NCI-H146 (cell line): ENCODE data around the gene TRPV6.

Source experiments
- DNase-seq: peaks from one replicate; lab custom pipeline; 2025; lab: John Stamatoyannopoulos, UW

The TRPV6 gene

DNA sequence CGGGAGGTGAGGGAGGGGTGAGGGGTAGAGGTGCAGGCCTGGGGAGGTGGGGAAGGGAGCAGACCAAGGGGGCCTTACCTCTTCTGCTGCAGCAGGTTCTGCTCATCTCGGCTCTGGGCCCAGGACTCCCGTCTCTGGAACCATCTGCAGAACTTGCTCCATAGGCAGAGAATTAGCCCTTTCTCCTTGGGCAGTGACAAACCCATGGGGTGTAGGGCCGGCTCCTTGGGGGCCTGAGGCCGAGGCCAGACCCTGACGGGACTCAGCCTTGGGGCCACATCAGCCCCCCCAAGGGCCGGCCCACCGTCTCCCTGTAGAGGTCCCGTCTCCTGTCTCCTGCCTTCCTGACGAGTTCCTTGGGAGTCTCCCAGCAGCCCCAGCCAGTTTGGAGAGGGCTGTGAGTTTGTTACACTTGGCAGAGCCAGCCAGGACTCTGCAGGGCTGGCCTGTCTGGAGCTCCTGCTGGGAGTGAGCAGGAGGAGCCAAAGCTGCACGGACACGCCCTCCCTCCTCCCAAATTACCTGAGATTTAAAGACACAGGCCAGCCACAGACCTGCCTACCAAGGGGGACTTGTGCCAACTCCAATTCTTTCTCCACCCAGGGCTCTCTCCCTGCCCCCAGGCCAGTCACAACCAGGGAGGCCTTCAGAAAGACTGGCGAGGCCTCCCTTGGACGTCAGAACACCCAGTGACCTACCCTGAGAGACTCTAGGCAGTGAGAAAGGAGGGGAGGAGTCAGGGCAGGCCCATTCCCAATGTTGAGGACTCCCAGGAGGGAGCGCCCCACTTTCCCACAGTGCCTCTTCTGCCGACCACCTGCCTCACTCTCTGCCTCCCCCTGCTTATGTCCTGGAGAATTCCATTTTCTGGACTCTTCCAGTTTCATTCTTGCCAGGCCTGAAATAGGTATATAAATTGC lies at the start of gene TRPV6:
TRPV6 (minus strand) TSS at position 435 of the 920 bp plus-strand sequence.
- DNase-seq = no peak

DNA sequence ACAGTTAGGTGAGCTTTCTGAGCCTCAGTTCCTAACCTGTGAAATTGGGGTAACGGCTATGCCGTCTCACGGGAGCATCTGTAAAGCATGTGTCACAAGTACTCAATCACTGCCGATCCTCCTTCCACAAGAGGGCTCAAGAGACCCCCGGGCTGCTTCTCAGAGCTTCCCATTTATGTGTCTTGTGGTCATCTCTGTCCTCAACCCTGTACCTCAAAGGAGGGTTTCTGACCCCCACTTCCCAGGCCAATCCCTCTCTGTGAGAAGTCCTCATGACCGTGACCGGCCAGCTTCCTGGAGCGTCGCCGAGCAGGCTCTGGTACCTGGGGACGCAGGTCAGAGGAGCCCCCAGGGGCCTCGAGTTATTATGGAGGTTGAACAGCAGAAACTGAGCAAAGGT lies 48.5 kb upstream of the TRPV6 start:
- DNase-seq = no peak

DNA sequence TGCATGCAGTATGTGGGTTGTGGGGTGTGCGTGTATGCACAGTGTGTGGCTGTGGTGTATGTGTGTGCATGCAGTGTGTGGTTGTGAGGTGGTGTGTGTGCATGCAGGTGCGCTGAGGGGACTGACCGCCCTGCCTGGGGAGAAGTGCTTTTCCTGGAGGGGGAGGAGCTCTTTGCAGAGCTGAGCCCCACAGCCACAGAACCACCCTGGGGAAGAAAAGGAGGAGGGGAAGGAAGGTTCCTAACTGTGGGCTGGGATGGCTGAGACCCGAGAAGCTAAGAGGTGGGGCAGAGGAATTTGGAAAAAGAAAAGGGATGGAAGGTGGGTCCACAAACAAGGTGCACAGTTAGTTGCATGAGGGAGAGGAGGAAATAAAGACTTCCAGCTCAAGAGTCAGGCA lies 48.1 kb upstream of the TRPV6 start, which contains the start of gene TRPV5:
TRPV5 (minus strand) TSS at position 123 of the 400 bp plus-strand sequence. CDS start 287 bp downstream, outside the sequence.
- no peak for DNase-seq

DNA sequence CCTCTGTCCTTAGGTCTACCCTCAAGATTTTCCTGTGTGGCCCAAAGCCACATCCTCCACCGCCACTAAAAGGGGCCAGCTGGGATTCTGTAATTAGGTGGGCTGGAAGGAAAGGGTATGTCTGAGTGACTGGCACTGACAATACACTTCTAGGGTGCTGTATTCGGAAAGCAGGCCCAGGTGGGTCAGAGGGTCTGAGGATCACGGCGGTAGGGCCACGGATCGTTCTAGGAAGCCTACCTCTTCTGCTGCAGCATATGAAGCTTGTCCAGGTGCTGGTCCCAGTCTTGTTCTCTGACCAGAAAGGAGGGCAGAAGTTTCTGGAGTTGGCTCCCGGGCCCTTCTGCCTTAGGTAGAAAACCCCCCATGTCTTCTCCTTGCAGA lies 47.5 kb upstream of the TRPV6 start:
- no peak for DNase-seq

DNA sequence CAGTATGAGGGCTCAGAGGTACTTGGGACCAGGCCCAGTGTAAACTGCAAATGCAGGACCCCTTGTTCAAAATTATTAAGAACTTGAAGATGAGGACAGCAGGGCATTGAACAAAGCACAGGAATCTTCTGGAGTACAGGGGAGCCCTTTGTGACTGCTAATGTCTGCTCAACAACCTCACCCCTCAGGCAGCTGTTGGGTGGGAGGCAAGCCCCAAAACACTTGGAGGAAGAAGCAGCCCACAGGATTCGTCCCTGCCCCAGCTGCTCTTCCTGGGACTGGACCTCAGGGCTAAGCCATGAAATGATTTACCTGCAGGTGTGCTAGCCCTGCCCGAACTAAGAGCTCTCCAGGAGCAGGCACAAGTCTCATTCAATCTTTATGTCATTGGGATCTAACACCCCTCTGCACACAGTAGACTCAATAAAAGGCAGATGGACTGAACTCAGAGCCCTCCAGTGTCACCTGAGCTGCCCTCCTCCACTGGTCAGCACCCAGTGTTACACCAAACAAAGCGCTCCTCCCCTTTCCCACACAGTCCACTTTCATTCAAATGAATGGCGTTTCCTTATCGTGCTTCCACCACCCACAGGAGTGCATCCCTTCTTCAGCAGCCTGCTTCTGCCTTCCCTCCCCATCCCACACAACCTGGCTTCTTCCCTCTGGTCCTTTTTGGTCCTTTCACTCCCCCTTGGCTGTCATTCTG lies 47.0 kb upstream of the TRPV6 start:
- DNase-seq = no peak

DNA sequence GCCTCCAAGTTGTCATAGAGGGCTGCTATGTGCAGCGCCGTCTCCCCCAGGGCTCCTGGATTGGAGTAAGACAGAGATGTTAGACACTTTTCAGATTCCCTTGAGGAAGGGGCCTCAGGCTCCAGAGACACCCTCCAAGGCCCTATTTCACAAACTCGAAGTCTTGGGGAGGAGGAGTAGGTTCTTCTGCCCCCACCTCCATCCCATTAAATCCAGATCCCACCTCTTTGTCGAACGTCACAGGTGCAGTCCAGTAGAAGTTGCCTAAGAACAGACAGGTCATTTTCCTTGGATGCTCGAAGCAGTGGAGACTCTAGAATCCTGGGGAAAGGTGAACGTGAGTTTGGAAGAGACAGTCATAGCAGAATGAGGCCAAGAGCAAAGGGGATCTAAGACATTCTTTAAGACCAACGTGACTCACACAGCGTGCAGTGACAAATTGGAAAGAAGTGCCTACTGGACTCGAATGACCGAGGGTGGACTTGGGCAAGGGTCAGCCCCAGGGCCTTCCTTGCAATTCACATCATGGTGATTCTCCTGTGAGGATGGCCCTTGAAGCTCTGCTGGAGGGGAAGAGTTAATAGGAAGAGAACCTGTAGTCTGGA lies 44.7 kb upstream of the TRPV6 start:
- no peak for DNase-seq

DNA sequence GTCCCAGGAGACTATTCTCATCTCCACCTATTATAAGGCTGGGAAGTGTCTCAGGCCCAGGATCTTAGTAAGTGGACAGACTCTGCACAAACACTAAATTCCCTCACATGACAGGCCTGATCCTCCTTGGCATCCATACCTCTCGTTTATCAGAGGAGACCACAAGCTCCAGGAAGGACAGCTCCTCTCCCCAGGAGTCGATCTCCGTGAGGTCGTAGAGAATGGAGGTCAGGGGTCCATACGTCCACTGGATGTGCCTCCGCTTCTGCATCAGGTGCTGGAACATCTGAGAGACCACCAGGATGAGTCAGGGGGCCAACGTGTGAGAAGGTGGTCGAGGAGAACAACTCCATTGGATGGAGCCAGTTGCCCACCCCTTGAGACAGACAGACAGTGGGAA lies 42.4 kb upstream of the TRPV6 start:
- DNase-seq = no peak

DNA sequence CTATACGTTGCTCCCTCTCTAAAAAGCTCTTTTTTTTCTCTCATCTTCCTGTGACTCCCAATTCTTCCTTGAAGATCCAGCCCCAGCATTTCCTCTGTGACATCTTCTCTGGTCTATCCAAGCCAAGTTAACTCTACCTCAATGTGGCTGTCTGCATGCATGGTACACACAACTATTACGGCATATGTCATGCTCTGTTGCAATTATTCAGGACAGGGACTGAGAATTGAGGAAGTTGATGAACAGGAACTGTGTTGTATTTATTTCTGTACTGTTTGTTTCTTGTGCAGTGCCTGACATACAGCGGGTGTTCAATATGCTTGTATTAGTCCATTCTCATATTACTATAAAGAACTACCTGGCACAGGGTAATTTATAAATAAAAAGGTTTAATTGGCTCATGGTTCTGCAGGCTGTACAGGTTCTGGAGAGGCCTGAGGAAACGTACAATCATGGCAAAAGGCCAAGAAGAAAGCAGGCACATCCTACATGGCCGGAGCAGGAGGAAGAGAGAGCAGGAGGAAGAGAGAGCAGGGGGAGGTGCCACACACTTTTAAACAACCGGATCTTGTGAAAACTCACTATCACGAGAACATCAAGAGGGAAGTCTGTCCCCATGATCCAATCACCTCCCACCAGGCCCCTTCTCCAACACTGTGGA lies 41.7 kb upstream of the TRPV6 start:
- no peak for DNase-seq

DNA sequence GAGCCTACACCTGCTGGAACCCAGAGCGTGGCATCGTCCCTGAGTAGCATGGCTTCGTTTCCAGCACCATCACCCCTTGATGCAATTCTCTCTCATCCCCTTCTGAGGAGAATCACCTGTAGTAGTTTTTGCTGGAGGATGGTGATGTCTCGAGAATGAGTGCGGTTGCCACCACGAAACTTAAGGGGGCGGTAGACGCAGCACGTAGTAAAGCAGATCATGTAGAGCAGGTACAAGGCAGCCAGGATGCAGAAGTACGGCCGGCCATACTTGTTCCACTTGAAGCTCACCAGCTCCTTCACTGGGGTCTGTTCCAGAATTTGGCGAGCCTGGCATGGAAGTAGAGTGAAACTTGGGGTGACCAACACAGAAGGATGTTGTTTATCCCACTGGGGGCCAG lies 39.9 kb upstream of the TRPV6 start:
- no peak for DNase-seq

DNA sequence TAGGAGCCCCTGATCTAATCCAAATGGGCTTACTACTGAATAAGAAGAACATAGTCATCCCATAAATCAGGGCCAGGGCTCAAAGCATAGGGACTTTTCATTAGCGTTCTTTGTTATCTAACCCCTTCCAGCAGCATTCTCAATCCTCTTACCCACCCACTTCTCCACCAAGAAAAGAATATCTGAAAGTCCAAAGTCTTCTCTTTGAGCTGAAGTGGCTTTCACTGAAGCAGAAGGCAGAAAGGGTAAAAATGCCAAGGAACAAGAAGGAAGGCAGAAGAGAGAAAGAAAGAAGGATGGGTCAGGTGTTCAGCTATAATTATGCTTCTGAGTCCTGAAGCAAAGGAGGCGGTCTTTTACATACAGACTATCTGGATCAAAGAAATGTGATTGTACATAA lies 37.8 kb upstream of the TRPV6 start:
- DNase-seq = no peak

DNA sequence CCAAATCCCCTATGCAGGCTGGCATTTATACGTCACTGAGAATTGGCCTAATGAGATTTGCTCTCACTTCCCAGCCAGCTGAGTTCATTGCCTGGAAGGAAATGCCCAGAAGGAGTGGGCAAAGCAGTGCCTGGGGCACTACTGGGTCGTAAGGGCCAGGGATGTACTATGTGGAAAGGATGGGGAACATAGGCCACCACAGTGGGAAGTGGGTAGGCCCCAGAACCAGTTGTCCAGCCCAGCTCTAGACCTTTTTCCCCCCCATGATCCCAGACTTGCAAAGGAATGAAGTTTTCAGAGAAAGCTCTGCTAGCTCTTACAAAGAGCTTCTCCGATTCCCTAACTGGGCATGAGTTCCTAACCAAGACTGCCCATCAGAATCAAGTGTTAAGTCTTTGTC lies 34.1 kb upstream of the TRPV6 start:
- no peak for DNase-seq

DNA sequence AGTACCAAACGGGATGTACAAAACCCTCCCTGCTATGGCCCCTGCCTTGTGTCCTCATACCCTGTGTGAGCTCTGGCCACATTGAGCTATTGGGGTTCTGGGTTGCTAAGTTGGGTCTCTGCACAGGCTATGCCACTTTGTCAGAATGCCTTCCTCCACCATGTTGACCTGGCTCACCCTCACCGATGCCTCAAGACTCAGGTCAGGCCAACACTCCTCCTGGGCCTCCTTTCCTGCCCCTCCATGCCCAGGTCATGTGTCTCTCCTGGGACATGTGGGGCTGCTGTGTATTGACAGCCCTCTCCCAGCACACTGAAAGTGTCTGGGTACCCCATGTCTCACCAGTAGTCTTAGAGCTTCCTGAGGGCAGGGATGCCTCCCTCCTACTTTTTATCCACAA lies 33.4 kb upstream of the TRPV6 start:
- no peak for DNase-seq

DNA sequence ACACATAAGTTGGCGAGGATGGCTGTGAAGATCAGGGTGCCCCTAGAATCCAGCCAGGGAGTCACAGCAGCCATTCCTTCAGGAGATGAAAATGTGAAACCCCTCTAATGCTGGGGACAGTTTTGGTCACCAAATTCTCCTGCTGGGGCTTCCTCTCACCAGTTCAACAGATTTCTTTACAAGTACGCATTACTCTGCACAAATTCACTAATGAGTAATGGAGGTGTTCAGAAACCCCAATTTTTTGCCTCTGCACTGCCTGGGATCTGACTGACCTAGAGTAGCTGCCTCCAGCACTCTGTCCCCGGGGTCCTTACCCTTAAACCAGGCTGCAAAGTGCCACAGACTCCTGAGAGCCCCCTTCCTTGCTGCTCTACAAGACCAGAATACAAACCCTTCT lies 31.9 kb upstream of the TRPV6 start:
- no peak for DNase-seq

DNA sequence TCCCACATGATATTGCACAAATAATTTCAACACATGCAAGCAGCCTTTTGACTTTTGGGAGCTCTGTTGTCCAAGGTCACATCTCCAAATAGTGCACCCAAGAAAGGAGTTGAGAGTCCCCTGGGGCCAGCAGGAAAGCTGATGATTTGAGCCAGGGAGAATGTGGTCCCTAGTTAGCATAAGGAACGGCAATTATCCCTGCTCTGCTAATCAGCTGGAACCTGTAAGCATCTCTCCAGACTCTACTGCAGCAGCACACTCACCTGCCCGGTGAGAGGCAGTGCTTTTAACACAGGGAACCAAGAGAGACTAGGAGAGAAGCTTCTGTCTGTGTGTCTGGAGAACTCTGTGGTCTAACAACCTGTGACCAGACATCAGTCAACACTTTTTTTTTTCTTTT lies 31.0 kb upstream of the TRPV6 start:
- DNase-seq = no peak

DNA sequence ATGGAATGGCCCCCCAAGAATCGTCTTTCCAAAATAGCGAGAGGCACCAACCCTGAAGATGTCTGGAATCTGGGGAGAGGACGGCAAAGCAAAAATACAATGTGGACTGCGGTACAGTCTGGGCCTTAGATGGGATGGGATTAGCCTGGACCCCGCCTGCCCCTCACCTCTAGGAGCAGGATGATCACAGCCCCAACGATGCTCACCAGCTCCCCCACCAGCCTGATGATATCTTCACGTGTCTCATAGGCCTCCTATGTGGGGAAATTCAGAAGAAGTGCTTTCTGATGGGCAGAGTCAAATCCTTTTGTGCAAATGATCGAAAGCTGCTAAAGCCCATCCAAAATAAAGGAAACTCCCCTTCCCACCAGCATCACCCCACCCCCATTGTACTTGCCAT lies 29.8 kb upstream of the TRPV6 start:
- DNase-seq = no peak

DNA sequence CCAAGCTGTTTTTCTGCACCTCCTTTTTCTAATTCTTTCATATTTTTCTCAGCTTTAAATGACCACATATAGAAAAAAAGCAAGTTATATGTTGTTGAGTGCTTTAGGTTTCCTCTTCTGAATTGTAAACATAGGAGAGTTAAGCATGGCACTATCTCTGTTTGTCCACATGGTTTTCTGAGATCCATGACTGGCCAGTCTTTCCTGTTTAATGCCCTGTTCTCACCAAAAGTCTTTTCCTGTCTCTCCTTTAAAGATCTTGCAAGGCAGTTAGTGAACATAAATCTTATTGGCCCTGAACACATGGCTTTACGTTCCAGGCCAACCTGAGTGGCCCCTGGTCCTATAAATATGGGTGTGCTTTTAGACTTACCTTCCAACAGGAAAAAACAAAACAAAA lies 28.6 kb upstream of the TRPV6 start:
- no peak for DNase-seq

DNA sequence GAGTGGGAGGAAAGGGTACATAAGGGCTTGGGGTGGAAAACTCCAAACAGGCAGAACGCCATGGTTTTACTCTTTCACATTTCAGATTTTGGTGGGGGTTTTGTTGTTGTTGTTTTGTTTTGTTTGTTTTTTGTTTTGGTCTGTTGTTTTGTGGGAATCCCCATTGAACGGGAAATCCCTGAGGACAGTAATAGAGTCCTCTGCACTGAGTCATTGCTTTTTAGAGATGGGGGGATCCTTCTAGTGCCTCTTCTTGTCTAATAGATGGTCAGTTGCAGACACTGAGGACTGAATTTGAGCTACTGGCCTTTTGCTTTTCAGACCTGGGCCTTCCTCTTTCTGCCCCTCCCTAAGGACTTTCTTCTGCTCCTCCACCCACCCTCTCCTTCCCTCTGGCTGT lies 28.0 kb upstream of the TRPV6 start:
- DNase-seq = no peak

DNA sequence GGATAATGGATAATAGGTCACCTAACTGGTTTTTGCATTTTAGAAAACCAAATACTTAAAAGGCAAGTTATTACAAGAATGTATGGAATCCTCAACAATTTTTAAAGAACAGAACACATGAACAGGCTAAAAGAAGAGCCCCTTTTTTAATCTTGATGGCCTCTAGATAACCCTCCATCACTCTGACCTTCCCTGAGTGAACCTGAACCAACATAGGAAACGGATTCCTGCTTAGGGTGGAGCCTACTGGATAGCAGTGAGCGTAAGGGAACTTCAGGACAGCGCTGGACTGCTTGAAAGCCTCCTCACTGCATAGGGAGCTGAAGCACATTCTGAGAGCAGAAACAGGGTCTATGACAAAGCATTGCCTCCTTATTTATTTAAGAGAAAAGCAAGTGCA lies 27.5 kb upstream of the TRPV6 start:
- DNase-seq = no peak

DNA sequence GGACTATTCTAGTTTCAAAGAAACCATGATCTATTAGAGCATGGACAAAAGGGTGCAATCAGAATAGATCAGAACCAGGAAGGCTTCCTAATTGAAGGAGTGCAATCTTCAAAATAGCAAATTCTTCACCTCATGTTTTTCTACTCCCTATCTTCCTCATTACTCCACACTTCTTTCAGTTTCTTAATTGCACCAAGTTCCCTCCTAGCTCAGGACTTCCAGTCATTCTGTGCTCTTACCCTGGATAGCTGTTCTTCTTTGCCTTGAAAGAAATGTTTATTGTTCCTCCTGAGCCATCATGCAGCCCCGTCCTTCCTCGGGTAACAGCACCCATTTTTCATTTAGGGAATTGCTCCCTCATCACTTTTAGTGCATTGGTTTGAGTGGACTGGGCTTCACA lies 24.9 kb upstream of the TRPV6 start:
- DNase-seq = no peak

DNA sequence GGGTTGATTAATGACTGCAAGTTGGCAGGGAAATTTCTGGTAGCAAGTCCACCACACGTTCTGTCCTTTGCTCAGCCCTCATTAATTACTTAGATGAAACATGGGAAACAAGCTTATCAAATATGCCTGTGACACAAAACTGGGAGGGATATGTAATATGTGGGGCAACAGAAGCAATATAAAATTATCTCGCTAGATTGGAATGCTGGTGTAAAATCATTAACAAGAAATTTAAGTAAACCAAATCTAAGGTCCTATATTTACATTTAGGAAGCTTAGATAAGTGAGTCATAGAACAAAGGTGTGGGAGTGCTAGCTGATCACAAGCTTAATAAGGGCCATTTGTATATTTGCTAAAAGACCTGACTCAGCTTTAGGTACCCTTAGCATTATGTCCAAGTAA lies 24.5 kb upstream of the TRPV6 start:
- no peak for DNase-seq

DNA sequence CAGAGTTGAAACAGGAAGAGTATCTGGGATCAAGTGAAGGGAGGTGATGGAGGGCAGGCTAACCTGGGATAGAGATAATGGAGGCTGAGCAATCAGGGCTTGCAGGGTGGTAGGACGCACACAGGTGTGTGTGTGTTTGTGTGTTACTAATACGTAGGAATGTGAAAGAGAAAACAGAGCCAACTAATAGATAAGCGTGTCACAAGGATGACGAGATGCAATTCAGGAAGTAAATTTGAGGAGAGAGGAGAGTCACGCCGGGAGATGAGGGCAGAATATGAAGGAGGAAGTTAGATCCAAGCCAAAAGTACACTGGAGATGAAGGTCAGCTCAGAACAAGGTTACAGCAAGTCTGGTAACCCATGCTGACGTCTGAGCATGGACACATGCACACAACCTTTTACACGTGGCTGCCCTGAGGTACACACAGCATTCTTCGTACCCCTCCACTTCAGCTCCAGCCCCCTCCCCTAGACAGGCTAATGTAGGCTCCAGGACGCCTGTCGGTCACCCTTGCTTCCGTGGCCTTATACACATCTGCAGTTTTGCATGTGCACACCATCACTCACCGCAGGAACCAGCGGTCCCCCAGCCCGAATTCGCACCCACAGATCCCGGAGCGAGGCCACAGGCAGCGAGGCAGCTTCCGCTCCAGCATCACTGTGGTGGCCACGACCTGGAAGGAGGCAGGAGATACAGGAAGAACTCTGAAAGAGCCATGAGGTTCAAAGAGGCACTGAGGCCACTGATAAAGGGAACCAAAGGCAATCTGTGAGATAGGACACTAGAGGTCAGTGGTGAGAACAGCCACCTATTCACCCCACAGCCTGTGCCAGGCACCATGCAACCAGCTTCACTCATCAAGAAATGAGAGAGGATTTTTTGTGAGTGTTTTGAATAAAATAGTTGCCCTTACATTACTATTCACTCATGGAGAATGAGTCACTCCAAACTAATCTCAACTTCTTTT lies 23.7 kb upstream of the TRPV6 start:
- DNase-seq = no peak
